ENCODE data around the gene ZSCAN10. TPM values are rescaled to one million over a fixed set of nuclear protein-coding genes. Genes with fewer than 3 reads are reported as not detected.

Gene ZSCAN10
- total and polyA plus RNA-seq, 4 donors = not detected

DNA sequence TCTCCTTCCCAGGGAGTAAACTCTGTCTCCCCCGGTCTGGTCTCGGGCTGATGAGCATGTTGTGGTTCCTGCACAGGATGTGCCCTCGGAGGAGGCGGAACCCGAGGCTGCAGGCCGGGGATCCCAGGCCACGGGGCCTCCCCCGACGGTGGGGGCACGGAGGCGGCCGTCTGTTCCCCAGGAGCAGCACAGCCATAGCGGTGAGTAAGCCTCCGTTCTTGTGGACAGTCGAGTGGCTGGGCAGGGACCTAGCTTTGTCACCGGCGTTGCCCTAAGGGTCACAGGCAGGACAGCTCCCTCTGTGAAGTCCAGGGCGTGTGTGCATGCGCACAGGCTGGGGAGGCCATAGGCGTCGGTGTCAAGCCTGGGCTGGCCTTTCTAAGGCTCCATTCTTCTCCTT, 39.2 kb upstream of the ZSCAN10 start:
- Histone ChIP-seq H3K4me1 (ENCODE audit: control insufficient read depth in 1 of 2, insufficient read depth in 2 of 2, low read length in 2 of 2) (no peaks in the 10 kb centered on the region), H3K27ac (ENCODE audit: low read depth in 1 of 2, low read length in 2 of 2) (no peak overlapping the region), H3K36me3 (ENCODE audit: control insufficient read depth in 1 of 2, insufficient read depth in 2 of 2, low read length in 1 of 2) (peaks cover 0 to 7% of the 10 kb centered on the region in 2 donors), H3K4me3 (ENCODE audit: low read length in 2 of 2) (no peak overlapping the region), H3K27me3 (ENCODE audit: control insufficient read depth in 1 of 2, insufficient read depth in 2 of 2, low read length in 1 of 2) (no peaks in the 10 kb centered on the region), H3K9me3 (ENCODE audit: control insufficient read depth, low read length) (no peaks in the 10 kb centered on the region)
- DNase-seq (peak in 1 of 2 donors; percentile 42), ATAC-seq (ENCODE audit: low FRiP score) (no peak)
- intact Hi-C loops (cut with DNase I) = no loop called here
- WGBS, 2 donors = 92% methylated on average over 21 of the region's 21 CpGs

DNA sequence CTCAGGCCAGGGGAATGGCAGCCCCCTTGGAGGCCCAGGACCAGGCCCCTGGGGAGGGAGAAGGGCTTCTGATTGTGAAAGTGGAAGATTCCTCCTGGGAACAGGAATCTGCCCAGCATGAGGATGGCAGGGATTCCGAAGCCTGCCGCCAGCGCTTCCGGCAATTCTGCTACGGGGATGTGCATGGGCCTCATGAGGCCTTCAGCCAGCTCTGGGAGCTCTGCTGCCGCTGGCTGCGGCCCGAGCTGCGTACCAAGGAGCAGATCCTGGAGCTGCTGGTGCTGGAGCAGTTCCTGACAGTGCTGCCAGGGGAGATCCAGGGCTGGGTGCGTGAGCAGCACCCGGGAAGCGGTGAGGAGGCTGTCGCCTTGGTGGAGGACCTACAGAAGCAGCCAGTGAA, 38.2 kb upstream of the ZSCAN10 start:
- no peaks in the 10 kb centered on the region for H3K27me3 ChIP-seq (ENCODE audit: control insufficient read depth in 1 of 2, insufficient read depth in 2 of 2, low read length in 1 of 2)
- H3K9me3 ChIP-seq (ENCODE audit: control insufficient read depth, low read length) = no peaks in the 10 kb centered on the region
- peaks cover 0 to 5% of the 10 kb centered on the region in 2 donors for H3K36me3 ChIP-seq (ENCODE audit: control insufficient read depth in 1 of 2, insufficient read depth in 2 of 2, low read length in 1 of 2)
- H3K27ac ChIP-seq (ENCODE audit: low read depth in 1 of 2, low read length in 2 of 2) = no peak overlapping the region
- WGBS, 2 donors = 91 to 93% methylated on average over 13 of the region's 13 CpGs
- no peaks in the 10 kb centered on the region for H3K4me1 ChIP-seq (ENCODE audit: control insufficient read depth in 1 of 2, insufficient read depth in 2 of 2, low read length in 2 of 2)
- DNase-seq (no peak), ATAC-seq (ENCODE audit: low FRiP score) (no peak)
- intact Hi-C loops (cut with DNase I) = no loop called here
- H3K4me3 ChIP-seq (ENCODE audit: low read length in 2 of 2) = no peak overlapping the region

DNA sequence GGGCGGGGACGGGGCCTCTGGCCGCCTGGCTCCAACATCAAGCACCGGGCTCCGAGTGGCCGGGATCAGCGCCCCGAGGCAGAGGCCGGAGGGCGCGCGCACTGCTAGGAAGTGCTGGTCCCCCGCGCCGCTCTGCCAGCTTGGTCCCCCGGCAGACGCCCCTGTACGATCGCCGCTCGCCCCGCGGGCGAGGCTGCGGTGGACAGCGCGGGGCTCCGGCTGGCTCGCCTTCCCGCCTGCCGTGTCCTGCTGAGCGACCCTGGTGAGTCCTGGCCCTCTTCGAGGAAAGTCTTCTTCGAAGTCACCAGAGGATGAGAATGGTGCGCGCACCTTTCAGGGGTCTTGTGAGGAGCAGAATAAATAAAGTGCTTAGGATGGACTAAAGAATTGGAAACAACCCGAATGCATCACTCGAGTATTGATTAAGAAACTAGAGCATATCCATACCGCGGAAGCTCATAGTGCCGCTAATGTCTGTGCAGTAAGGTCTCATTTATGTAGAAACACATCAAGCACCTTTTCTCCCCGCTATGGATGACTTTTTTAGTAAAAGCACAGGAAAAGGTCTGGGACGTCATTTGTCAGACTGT, 36.1 kb upstream of the ZSCAN10 start:
- H3K36me3 ChIP-seq (ENCODE audit: control insufficient read depth in 1 of 2, insufficient read depth in 2 of 2, low read length in 1 of 2) = no peaks in the 10 kb centered on the region
- WGBS, 2 donors = 1% methylated on average over 38 to 43 of the region's 43 CpGs
- H3K27ac ChIP-seq (ENCODE audit: low read depth in 1 of 2, low read length in 2 of 2) = peak overlapping the region in 1 of 2 donors; percentile 10
- H3K4me3 ChIP-seq (ENCODE audit: low read length in 2 of 2) = peak overlapping the region; percentile 59 to 72
- H3K9me3 ChIP-seq (ENCODE audit: control insufficient read depth, low read length) = no peaks in the 10 kb centered on the region
- intact Hi-C loops (cut with DNase I) = no loop called here
- H3K27me3 ChIP-seq (ENCODE audit: control insufficient read depth in 1 of 2, insufficient read depth in 2 of 2, low read length in 1 of 2) = no peaks in the 10 kb centered on the region
- ATAC-seq (ENCODE audit: low FRiP score) (no peak), DNase-seq (no peak)
- no peaks in the 10 kb centered on the region for H3K4me1 ChIP-seq (ENCODE audit: control insufficient read depth in 1 of 2, insufficient read depth in 2 of 2, low read length in 2 of 2)

- intact Hi-C loops (cut with DNase I) = no loop called here
These were observed 35.4 kb upstream of the ZSCAN10 start, which contains the start of gene ZNF213 for GRCh38 chr16:3134338-3135125. ZNF213 (plus strand) TSS chr16:3135029; CDS start chr16:3137281, 2,252 bp downstream.

GRCh38 chr16:3133844-3134243, 34.8 kb upstream of the ZSCAN10 start:
- intact Hi-C loops (cut with DNase I) = no loop called here
- ATAC-seq (ENCODE audit: low FRiP score) (no peak), DNase-seq (no peak)
- Histone ChIP-seq H3K4me3 (ENCODE audit: low read length in 2 of 2) (peak overlapping the region; percentile 81 to 90), H3K27ac (ENCODE audit: low read depth in 1 of 2, low read length in 2 of 2) (no peak overlapping the region), H3K27me3 (ENCODE audit: control insufficient read depth in 1 of 2, insufficient read depth in 2 of 2, low read length in 1 of 2) (no peaks in the 10 kb centered on the region), H3K36me3 (ENCODE audit: control insufficient read depth in 1 of 2, insufficient read depth in 2 of 2, low read length in 1 of 2) (no peaks in the 10 kb centered on the region), H3K9me3 (ENCODE audit: control insufficient read depth, low read length) (no peaks in the 10 kb centered on the region), H3K4me1 (ENCODE audit: control insufficient read depth in 1 of 2, insufficient read depth in 2 of 2, low read length in 2 of 2) (no peaks in the 10 kb centered on the region)
- WGBS, 2 donors = 11 to 15% methylated on average over 7 of the region's 7 CpGs

More at GRCh38 chr16:3134338-3135125, 35.4 kb upstream of the ZSCAN10 start, which contains the start of gene ZNF213:
- no peaks in the 10 kb centered on the region for H3K27me3 ChIP-seq (ENCODE audit: control insufficient read depth in 1 of 2, insufficient read depth in 2 of 2, low read length in 1 of 2)
- ATAC-seq (ENCODE audit: low FRiP score) (peak; percentile 95), DNase-seq (peak; percentile 97)
- no peaks in the 10 kb centered on the region for H3K9me3 ChIP-seq (ENCODE audit: control insufficient read depth, low read length)
- peak within 1 kb of the TSS; percentile 81 to 90 for H3K4me3 ChIP-seq (ENCODE audit: low read length in 2 of 2)
- no peaks in the 10 kb centered on the region for H3K4me1 ChIP-seq (ENCODE audit: control insufficient read depth in 1 of 2, insufficient read depth in 2 of 2, low read length in 2 of 2)
- H3K27ac ChIP-seq (ENCODE audit: low read depth in 1 of 2, low read length in 2 of 2) = peak within 1 kb of the TSS; percentile 64 to 93
- WGBS, 2 donors = 0 to 1% methylated on average over 55 to 63 of the region's 63 CpGs
- no peaks in the 10 kb centered on the region for H3K36me3 ChIP-seq (ENCODE audit: control insufficient read depth in 1 of 2, insufficient read depth in 2 of 2, low read length in 1 of 2)

- H3K36me3 ChIP-seq (ENCODE audit: control insufficient read depth in 1 of 2, insufficient read depth in 2 of 2, low read length in 1 of 2) = no peaks in the 10 kb centered on the region
- H3K27me3 ChIP-seq (ENCODE audit: control insufficient read depth in 1 of 2, insufficient read depth in 2 of 2, low read length in 1 of 2) = no peaks in the 10 kb centered on the region
- no peak overlapping the region for H3K4me3 ChIP-seq (ENCODE audit: low read length in 2 of 2)
- H3K4me1 ChIP-seq (ENCODE audit: control insufficient read depth in 1 of 2, insufficient read depth in 2 of 2, low read length in 2 of 2) = no peaks in the 10 kb centered on the region
- H3K9me3 ChIP-seq (ENCODE audit: control insufficient read depth, low read length) = no peaks in the 10 kb centered on the region
- 69 to 70% methylated on average over 12 of the region's 12 CpGs for WGBS, 2 donors
- H3K27ac ChIP-seq (ENCODE audit: low read depth in 1 of 2, low read length in 2 of 2) = no peak overlapping the region
- ATAC-seq (ENCODE audit: low FRiP score) = no peak
- intact Hi-C loops (cut with DNase I) = no loop called here
- no peak for DNase-seq
These were observed 32.8 kb upstream of the ZSCAN10 start for GRCh38 chr16:3131755-3132377.

GRCh38 chr16:3129137-3130131, 30.3 kb upstream of the ZSCAN10 start:
- no peaks in the 10 kb centered on the region for H3K27me3 ChIP-seq (ENCODE audit: control insufficient read depth in 1 of 2, insufficient read depth in 2 of 2, low read length in 1 of 2)
- ATAC-seq (ENCODE audit: low FRiP score) = peak; percentile 87
- peak; percentile 81 to 84 for DNase-seq
- H3K4me3 ChIP-seq (ENCODE audit: low read length in 2 of 2) = peak overlapping the region in 1 of 2 donors; percentile 9
- no peaks in the 10 kb centered on the region for H3K4me1 ChIP-seq (ENCODE audit: control insufficient read depth in 1 of 2, insufficient read depth in 2 of 2, low read length in 2 of 2)
- no peaks in the 10 kb centered on the region for H3K9me3 ChIP-seq (ENCODE audit: control insufficient read depth, low read length)
- H3K36me3 ChIP-seq (ENCODE audit: control insufficient read depth in 1 of 2, insufficient read depth in 2 of 2, low read length in 1 of 2) = no peaks in the 10 kb centered on the region
- 2 to 6% methylated on average over 28 of the region's 28 CpGs for WGBS, 2 donors
- peak overlapping the region in 1 of 2 donors; percentile 83 for H3K27ac ChIP-seq (ENCODE audit: low read depth in 1 of 2, low read length in 2 of 2)
- intact Hi-C loops (cut with DNase I) = loop anchor here (1.0 to 5.0 kb wide), 2 partner anchors 70 to 72 kb away; no protein-coding TSS in a partner anchor

DNA sequence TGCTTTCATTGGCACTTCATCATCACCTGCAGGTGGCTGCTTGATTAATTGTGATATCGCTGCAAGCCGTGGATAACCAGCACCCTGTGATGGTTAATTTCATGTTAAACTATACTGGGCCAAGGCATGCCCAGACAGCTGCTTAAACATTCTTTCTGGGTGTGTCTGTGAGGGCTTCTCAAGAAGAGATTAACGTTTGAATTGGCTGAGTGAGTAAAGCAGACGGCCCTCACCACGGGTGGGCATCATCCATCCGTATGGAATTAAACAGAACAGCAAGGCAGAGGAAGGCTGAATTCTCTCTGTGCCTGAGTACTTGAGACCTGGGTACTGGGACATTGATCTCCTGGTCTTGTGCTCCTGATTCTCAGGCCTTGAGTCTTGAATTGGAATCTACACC, 28.7 kb upstream of the ZSCAN10 start:
- Histone ChIP-seq H3K4me3 (ENCODE audit: low read length in 2 of 2) (no peak overlapping the region), H3K9me3 (ENCODE audit: control insufficient read depth, low read length) (no peaks in the 10 kb centered on the region), H3K27me3 (ENCODE audit: control insufficient read depth in 1 of 2, insufficient read depth in 2 of 2, low read length in 1 of 2) (no peaks in the 10 kb centered on the region), H3K36me3 (ENCODE audit: control insufficient read depth in 1 of 2, insufficient read depth in 2 of 2, low read length in 1 of 2) (no peaks in the 10 kb centered on the region), H3K27ac (ENCODE audit: low read depth in 1 of 2, low read length in 2 of 2) (no peak overlapping the region), H3K4me1 (ENCODE audit: control insufficient read depth in 1 of 2, insufficient read depth in 2 of 2, low read length in 2 of 2) (no peaks in the 10 kb centered on the region)
- DNase-seq (no peak), ATAC-seq (ENCODE audit: low FRiP score) (no peak)
- 70 to 79% methylated on average over 6 of the region's 6 CpGs for WGBS, 2 donors
- intact Hi-C loops (cut with DNase I) = loop anchor here in 1 of 2 donors (5.0 kb wide), 1 partner anchor 70 kb away; no protein-coding TSS in a partner anchor

Data from aorta (tissue), 5 donors.